ENCODE data around the gene USF3. TPM values are rescaled to one million over a fixed set of nuclear protein-coding genes. Genes with fewer than 3 reads are reported as not detected.

The USF3 gene
- total and polyA plus RNA-seq, 3 donors from 2014 or later: 8.6 to 25.4 (median 22.7) TPM

- Histone ChIP-seq H3K27me3 (no peaks in the 10 kb centered on the region), H3K4me1 (peaks cover 28% of the 10 kb centered on the region), H3K9me3 (no peaks in the 10 kb centered on the region), H3K4me3 (no peak overlapping the region), H3K36me3 (ENCODE audit: low read depth, missing control alignments) (no peaks in the 10 kb centered on the region), H3K27ac (peak overlapping the region in 1 of 2 donors; percentile 15)
- TF ChIP-seq POLR2A (IDR thresholded peaks at IDR 0.05) (no peak), CTCF (IDR thresholded peaks at IDR 0.05) (no peak)
- 55 to 66% methylated on average over 7 of the region's 7 CpGs for WGBS, 2 donors
- DNase-seq: no peak
- intact Hi-C loops (cut with DNase I; ENCODE audit: low total_unique reads): no loop called here
Measured at GRCh38 chr3:113743006-113743630, 46.7 kb upstream of the USF3 start.

GRCh38 chr3:113741620-113742019 lies 45.2 kb upstream of the USF3 start:
- Histone ChIP-seq H3K27ac (no peak overlapping the region), H3K27me3 (no peaks in the 10 kb centered on the region), H3K9me3 (no peaks in the 10 kb centered on the region), H3K36me3 (ENCODE audit: low read depth, missing control alignments) (no peaks in the 10 kb centered on the region), H3K4me3 (no peak overlapping the region), H3K4me1 (peaks cover 33% of the 10 kb centered on the region)
- WGBS, 2 donors: 88 to 91% methylated on average over 1 of the region's 1 CpG
- TF ChIP-seq CTCF (IDR thresholded peaks at IDR 0.05) (no peak), POLR2A (IDR thresholded peaks at IDR 0.05) (no peak)
- intact Hi-C loops (cut with DNase I; ENCODE audit: low total_unique reads): no loop called here
- no peak for DNase-seq

GRCh38 chr3:113741086-113741485 lies 44.6 kb upstream of the USF3 start:
- TF ChIP-seq CTCF (IDR thresholded peaks at IDR 0.05): no peak
- TF ChIP-seq POLR2A (IDR thresholded peaks at IDR 0.05): no peak
- no peak overlapping the region for H3K4me3 ChIP-seq
- intact Hi-C loops (cut with DNase I; ENCODE audit: low total_unique reads): no loop called here
- H3K27ac ChIP-seq: peak overlapping the region in 1 of 2 donors; percentile 46
- no peaks in the 10 kb centered on the region for H3K9me3 ChIP-seq
- H3K4me1 ChIP-seq: peaks cover 33% of the 10 kb centered on the region
- no peaks in the 10 kb centered on the region for H3K27me3 ChIP-seq
- no peaks in the 10 kb centered on the region for H3K36me3 ChIP-seq (ENCODE audit: low read depth, missing control alignments)
- 55 to 65% methylated on average over 5 of the region's 5 CpGs for WGBS, 2 donors
- DNase-seq: no peak

- TF ChIP-seq CTCF (IDR thresholded peaks at IDR 0.05) (peak; percentile 45 to 70 (median 58)), POLR2A (IDR thresholded peaks at IDR 0.05) (no peak)
- H3K36me3 ChIP-seq (ENCODE audit: low read depth, missing control alignments): no peaks in the 10 kb centered on the region
- H3K9me3 ChIP-seq: no peaks in the 10 kb centered on the region
- H3K4me3 ChIP-seq: no peak overlapping the region
- peaks cover 17% of the 10 kb centered on the region for H3K4me1 ChIP-seq
- peak overlapping the region; percentile 9 to 32 for H3K27ac ChIP-seq
- H3K27me3 ChIP-seq: no peaks in the 10 kb centered on the region
- 17 to 61% methylated on average over 3 of the region's 3 CpGs for WGBS, 2 donors
- DNase-seq: no peak
- intact Hi-C loops (cut with DNase I; ENCODE audit: low total_unique reads): no loop called here
Measured at GRCh38 chr3:113736548-113737089, 40.2 kb upstream of the USF3 start.

- intact Hi-C loops (cut with DNase I; ENCODE audit: low total_unique reads): no loop called here
- WGBS, 2 donors: 90 to 91% methylated on average over 4 of the region's 4 CpGs
Measured at GRCh38 chr3:113731694-113732093, 35.3 kb upstream of the USF3 start.

More at GRCh38 chr3:113731694-113732093, 35.3 kb upstream of the USF3 start:
- Histone ChIP-seq H3K4me3 (no peak overlapping the region), H3K27ac (no peak overlapping the region), H3K9me3 (no peaks in the 10 kb centered on the region), H3K27me3 (no peaks in the 10 kb centered on the region), H3K36me3 (ENCODE audit: low read depth, missing control alignments) (no peaks in the 10 kb centered on the region), H3K4me1 (peaks cover under 1% of the 10 kb centered on the region)
- TF ChIP-seq CTCF (IDR thresholded peaks at IDR 0.05) (no peak), POLR2A (IDR thresholded peaks at IDR 0.05) (no peak)
- no peak for DNase-seq
